ENCODE measurements around the gene CLEC16A.

Gene CLEC16A

DNA sequence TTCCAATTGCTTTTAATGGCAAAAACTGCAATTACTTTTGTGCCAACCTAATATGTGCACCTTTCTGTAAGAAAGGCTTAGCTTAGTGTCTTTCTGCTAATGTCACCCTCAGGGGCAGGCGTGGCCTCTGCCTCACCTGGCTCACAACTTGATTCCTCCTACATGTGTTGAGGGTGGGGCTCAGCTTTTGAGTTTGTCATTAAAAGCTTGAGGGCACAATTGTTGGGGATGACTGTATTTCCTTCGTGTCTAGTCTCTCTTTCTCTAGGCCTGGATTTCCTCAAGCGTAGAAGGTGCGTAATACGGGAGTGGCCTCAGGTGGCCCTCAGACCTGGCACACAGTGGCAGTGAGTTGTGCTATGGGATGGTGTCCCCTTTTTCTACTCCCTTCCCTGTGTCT is 94.4 kb downstream of the CLEC16A start:
- DNase-seq (ENCODE audit: low read depth): no peak

DNA sequence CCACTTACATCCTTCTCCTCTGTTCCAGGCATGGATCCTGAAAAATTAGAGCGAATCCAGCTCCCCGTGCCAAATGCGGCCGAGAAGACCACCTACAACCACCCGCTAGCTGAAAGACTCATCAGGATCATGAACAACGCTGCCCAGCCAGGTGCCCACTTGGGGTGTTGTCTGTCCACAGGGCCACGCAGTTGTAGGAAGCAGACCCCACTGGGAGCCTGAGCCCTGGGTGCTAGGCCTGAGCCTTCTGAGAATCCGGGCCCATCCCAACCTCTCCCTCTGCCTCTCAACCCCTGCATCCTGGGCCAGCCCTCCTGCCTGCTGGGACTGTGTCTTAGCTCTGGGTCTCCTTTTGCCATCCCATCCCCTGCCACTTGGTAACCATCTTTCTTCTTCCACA is 95.4 kb downstream of the CLEC16A start:
- no peak for DNase-seq (ENCODE audit: low read depth)

DNA sequence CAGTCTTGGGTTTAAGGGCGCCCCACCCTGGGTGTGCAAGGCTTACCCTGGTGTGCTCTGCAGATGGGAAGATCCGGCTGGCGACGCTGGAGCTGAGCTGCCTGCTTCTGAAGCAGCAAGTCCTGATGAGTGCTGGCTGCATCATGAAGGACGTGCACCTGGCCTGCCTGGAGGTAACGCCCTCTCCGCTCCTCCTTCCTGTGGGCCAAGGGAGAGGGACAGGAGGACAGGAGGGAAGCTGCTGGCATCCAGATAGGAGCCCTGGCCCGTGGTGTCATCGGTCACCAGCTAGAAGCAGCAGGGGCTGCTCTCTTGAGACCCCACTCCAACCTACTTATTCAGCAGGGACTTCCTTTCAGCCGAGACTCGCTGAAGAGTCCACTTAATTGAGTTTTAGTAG is 97.8 kb downstream of the CLEC16A start:
- no peak for DNase-seq (ENCODE audit: low read depth)

DNA sequence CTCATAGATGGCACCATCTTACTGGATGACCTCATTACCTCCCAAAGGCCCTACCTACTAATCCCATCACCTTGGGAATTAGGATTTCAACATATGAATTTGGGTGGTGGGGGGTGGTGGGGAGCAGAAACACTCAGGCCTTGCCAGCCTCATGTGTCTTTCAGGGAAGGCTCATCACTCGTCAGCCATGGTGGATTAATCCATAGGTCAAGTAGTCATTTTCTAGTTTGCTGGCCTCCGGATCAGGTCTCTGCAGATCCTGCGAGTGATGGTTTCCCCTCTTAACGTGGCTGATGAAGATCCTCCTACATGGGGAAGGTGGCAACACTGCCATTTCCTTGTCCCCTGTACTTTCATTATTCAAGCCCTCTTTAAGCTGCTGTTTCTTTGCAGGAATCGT is 101.1 kb downstream of the CLEC16A start:
- no peak for DNase-seq (ENCODE audit: low read depth)

DNA sequence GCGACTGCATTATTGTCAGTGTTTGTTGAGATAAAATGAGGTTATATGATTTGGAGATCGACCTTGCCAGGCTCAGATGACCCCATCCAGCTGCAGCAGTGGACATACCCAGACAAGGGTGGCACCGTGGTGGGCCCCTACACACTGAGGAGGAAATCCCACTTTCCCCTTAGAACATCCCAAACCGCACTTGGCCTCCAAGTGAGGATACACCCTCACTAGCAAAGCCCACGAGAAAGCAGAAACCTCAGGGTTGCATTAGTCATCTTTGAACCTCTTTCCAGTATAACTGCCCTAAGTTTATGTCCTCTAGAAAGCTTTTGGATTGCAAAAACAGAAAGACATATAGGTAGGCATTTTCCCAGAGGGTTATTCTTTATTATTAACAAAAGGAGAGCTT is 101.5 kb downstream of the CLEC16A start:
- no peak for DNase-seq (ENCODE audit: low read depth)

DNA sequence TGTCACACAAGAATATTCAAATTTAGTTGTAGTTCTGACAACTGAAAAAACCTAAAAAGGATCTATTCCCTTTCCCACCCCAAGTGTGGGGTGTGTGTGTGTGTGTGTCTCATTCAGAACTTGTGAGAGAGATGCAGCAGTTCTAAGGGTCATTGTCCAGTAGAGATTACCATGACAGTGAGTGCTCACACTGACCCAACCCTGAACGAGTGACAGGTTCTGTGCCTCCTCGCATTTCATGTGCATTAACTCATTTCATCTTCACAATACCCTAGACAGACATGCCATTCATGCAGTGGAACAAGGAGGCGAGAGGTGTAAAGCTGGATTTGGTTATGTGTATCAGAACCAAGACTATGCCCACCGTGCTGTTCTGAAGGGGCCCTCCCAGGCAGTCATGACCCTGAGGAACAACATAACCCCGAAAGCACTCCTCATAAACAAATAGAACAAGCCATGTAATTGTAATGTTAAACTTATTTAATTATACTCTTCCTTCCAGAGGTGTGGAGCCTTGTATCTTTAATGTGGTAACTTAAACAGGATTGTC is 102.1 kb downstream of the CLEC16A start:
- no peak for DNase-seq (ENCODE audit: low read depth)

DNA sequence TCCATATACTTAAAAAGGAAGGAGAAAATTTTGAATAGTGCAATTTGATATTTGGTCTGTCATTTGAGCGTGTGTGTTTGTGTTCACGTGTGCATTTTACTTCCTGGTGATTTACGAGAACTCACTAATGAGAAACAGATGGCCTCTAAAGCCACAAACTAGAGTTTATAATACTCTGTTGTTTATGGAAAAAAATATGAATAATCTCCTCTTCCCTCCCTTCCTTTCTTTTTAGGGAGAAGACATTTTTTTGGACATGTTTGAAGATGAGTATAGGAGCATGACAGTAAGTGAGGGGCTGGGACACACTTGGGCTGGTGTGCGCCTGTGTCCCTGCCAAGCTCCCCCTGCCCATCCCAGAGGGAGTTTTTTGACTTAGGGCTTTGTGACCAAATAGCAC is 102.7 kb downstream of the CLEC16A start:
- no peak for DNase-seq (ENCODE audit: low read depth)

DNA sequence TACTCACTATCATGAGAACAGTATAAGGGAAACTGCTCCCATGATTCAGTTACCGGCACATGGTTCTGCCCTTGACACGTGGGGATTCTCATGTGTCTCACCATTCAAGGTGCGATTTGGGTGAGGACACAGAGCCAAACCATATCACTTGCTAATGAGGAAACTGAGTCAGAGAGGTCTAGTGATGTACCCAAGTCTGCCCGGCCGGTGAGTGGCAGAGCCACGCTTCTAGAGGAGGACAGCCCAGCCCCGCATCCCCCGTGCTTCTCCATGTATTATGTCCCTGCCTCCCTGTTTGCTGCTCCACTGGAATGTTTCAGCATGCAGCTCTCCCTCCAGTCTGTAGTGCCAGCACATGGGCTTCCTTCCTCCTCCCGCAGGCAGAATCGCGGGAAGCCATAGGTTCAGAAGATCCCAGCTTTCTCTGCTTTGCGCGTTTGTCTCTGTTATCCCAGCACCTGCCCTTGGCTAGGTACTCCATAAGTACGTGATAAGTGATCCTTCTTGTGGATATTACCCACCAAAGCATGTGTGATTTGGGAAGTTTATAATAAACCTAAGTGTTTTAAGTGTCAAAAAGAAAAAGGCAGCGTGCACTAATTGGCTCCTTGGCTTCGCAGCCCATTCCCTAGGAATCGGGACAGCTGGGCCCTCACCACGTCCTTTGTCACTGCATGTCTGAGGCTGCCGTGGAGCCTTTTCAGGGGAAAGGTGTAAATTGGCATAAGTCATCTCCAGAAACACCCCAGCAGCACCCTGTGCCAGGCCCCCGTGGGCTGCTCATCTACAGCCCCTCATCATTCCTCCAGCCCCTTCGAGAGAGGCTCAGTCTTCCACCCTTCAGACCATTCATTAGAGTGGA is 103.8 kb downstream of the CLEC16A start:
- DNase-seq (ENCODE audit: low read depth): no peak

DNA sequence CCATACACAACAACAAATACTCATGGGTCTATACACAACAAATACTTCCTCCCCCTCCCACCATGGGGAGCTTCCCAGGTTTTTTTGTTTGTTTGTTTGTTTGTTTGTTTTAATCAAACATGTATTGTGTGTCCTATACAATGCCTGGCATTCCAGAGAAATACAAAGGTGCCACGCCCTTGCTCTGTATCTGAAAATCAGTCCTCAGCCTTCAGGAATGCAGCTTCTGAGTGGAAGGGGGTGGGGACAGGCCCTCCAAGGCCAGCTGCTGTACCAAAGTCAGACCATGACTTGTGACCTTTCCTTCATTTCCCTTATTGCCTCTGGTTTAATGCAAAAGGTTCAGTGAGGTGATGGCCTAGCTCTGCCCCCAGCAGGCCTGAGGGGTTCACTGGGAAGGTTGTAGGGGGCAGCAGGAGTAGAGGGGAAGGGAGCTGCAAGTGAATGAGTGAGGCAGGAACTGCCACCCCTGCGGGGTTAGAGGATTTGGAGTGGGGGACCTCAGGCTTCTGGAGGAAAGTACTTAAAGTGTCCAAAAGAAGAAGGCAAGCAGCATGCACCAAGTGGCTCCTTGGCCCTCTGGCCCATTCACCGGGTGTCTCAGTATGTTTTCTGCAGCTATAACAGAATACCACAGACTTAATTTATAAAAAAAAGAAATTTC is 105.2 kb downstream of the CLEC16A start:
- DNase-seq (ENCODE audit: low read depth): no peak

DNA sequence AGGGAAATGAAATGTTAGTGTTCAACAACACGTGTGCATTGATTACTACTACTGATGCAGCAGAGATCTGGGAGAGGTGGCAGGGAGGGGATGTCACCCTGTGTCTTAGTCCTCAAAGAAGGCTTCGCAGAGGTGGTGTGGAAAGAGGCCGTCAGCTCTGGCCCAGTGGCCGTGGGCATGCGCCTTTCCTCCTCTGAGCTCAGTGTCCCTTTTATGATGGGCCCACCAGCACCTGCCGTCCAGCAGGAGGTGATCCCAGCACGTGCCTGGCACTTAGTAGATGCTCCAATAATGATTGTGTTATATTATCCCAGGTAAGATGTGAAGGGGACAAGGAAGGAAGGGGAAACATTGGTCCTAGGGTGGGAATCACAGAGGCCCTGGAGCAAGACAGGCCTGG is 106.2 kb downstream of the CLEC16A start:
- no peak for DNase-seq (ENCODE audit: low read depth)

DNA sequence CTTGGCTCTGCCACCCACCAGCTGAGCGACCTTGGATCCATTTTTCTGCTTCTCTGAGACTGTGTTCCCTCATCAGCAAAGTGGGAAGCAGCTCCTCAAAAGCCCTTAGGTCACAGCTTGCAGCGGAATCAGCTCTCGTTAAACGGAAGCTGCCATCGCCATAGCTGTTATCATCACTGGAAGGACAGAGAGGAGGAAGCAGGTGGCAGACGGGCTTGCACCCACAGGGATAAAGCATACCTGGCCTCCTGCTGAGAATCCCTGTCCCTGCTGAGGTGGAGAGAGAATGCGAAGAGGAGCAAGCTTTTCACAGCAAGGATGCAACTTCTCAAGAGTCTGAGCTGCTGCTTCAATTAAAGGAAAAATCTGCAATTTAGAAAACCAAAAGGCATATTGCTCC is 106.6 kb downstream of the CLEC16A start:
- DNase-seq (ENCODE audit: low read depth): no peak

DNA sequence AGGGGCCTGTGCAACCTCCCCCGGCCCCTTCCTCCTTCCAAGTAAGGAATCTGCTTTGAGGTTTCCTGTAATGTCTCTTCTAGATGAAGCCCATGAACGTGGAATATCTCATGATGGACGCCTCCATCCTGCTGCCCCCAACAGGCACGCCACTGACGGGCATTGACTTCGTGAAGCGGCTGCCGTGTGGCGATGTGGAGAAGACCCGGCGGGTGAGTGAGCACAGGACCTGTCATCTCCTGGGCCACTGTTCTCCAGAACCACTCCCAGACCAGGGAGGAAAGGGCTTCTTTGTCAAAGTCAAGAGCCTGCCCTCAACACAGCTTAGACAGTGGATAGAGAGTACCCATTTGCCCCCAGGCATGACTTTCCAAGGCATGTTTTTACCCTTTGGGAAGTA is 107.1 kb downstream of the CLEC16A start:
- no peak for DNase-seq (ENCODE audit: low read depth)

DNA sequence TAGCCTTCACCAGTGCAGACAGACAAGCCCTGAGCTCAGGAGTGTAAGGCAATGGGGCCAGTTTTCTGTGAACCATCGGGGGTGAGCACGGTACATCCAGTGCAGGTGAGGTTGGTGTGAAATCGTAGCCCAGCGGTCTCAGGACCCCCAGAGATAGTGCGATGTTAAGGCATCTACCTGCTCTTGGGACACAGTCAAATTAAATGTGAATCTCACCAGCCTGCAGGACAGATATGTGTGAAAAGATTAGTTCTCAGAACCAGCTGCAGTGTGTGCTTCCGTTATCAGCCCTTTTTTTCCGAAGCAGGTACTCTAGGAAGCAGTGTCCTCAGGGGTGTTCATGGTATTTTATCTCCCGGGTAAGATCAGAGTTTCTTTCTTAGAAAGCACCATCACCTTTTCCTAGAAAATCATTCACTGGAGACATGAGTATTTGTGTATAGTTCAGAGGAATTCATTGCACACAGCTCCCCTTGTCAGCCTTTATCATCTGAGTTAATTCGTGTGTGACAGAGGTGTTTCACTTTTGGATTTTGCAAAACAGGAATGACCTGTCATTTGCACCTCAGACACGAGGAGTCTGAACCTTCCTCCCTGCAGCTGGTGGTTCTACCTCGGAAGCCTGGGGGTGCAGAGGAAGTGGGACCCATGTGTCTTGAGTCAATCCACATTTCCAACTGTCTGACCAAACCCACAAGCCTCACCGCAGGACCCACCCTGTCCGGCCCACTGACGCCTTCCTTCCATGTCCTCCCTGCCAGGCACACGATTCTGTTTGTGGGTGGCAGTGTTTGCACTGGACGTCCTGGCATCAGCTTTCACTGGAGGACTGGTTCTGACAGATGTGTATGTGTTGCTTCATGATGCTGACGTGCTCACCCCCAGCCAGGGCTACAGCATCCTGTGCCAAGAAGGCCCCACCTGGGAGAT is 107.8 kb downstream of the CLEC16A start:
- peak; percentile 79 for DNase-seq (ENCODE audit: low read depth)

DNA sequence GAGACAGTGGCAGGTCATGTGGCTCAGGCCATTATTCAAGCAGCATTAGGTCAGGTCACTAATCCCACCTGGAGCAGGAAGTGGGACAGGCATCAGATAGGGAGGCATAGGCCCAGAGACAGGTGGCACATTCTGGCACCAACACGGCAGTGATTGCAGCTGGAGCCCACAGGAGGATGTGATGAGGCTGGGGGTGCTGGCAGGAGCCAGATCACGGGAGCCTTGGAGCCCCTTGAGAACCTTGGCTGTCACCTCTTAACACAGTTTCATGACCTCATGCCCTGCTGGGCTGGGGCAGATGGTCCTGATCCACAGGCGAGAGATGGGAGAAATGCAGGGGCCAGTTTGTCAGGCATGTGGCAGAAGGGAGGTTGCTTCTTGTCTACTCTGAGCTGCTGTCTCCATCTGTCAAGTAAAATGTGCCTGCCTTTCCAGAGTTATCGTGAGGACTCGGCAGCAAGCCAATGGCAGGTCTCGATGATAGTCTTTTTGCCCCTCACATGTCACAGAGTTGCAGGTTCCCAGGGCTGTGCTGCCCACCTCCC is 109.6 kb downstream of the CLEC16A start:
- DNase-seq (ENCODE audit: low read depth): no peak

DNA sequence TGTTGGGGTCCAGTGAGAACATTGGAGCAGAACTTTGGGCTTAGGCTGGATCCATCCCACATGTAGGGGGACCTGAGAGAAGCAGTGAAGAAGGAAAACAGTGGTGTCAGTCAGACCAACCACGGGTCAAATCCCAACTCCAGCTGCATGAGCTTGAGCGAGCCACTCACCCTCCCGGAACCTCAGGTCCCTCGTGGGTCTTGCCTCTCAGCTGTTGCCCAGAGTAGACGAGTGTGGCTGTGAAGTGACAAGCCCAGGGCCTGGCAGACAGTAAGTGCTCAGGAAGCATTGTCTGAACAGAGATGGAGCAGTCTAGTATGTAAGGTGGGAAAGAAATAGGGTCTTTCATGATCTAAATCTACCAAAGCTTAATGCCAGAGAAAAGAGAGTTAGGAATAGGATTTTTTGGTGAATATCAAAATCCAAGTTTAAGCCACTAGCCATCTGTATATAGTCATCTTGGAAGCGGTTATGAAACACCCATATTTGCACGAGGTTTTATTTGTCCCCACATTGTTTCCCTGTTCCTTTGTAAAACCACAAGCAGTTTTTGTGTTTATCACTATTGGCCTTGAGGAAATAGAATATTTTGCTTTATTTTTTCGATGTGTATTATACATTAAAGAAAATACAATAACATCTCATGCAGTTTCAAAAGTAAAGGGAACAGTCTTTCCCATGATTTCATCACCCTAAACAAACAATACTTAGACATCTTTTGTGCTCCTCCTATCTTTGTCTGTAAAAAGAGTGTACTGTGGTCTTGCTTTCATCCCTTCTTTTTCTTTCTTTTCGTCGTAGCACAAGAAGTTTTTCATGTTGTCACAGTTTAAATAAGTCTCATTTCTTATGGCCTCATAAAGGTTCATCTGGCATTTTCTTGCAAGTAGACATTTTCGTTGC is 112.0 kb downstream of the CLEC16A start:
- DNase-seq (ENCODE audit: low read depth): no peak

DNA sequence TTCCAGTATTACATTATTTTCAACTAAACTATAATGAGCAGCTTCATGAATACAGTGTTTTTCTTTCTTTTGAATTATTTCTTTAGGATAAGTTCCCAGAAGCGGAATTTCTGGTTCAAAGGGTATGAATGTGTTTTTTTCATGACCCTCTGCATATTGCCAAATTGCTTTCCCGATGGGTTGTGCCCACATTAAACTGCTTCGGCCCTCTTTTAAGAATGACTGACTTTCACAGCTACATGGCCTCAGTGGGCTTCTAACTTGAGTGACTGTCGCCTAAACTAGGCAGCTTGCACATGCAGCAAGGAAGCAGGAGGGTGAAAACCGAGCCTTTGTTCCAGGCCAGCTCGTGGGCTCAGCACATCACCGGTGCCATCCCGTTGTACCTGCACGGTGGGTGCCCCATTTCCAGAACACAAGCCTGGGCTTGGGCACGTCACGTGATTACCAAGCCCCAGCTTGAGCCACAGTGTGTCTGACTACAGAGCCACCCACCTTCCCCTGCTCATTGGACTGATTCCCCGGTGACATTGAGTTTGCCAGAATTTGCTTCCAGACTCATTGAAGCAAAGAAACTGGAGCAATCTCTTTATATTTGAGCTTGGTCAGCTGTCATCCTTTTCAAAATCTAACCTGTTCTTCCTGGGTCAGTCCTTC is 112.8 kb downstream of the CLEC16A start:
- DNase-seq (ENCODE audit: low read depth): no peak

DNA sequence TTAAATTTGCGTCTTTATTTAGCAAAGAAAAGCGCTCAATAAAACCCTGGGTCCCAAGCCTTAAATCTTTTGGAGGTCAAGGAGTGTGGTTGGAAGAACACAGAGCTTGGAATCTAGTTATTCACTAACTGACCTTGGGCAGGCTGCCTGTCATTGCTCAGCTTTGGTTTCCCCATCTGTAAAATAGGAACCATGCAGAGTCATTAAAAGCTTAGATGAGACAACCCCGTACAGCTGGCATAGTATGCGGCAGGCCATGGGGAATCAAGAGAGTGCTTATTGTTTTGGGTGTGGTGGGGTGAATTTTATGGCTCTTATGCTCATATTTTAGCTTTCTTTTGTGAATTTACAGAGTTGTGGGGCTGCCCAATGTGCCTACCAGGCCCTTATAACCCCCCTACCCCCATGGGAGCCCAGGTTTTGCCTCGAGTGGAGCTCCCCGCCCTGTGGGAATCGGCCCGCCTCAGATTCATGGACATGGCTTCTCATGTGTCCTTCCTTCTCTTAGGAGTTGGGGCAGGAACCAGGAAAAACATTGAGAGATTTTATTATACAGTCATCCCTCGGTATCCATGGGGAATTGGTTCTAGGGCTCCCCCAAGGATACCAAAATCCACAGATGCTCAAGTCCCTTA is 113.5 kb downstream of the CLEC16A start:
- no peak for DNase-seq (ENCODE audit: low read depth)

DNA sequence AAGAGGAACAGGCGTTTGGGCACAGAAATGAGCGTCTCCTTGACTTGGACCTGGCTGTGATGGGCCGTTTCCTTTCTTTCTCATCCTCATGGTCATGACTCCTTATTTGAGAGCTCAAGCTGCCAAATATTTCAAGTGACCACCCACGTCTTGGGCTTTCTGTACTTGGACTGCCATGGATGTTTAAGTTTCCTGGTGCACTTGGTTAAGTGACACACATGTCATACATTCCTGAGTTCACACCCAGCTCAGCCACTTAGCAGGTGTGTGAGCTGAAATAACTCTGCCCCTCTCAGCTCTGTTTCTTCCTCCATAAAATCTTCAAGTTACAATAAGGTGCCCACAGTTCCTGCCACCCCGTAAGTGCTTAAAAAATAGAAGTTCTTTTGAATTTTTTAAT is 114.5 kb downstream of the CLEC16A start:
- DNase-seq (ENCODE audit: low read depth): no peak

DNA sequence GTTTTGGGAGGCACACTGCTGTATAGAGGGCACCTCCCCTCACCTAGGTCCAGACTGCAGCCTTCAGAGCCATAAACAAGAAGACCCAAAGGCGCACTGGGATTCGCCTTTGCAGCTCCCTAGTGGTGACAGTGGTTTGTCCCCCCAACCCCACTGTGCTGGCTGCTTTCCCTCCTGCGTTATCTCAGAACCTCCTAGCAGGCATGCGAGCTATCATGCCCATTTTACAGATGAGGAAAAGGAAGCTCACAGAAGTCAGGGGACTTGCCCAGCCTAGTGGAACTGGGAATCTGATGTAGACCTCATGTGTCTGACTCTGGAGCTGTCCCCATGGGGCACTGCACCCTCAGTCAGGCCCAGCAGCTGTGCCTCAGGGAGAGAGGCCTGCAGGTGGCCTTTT is 115.2 kb downstream of the CLEC16A start:
- DNase-seq (ENCODE audit: low read depth): no peak

DNA sequence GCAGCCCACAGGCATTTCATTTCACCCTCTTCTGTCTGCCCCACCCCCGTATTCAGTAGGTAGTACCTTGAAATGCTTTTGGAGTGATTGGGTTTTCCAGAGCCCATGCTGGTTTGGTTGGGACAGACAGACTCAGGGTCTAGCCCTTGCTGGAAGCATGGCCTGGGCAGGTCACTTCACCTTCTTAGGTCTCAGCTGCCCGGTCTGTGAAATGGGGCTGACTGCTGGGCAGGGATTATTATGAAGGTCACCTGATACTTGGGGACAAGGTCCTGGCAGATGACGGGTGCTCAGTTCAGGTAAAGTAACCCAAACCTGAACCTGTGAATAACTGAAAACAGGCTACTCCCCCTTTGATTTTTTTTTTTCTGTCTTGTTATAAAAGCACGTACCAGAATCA is 116.0 kb downstream of the CLEC16A start:
- DNase-seq (ENCODE audit: low read depth): no peak
